SH-SY5Y (cell line): ENCODE data around the gene BRWD1.

ENCODE experiments used
- GATA2 ChIP-seq: IDR thresholded peaks from 2 replicates; pipeline ENCODE4 v1.6.1; 2011; ENCODE audit warnings: mild to moderate bottlenecking, low read depth, low read length
- GATA3 ChIP-seq: IDR thresholded peaks from 2 replicates; pipeline ENCODE4 v1.6.1; 2011; ENCODE audit warnings: low read depth, mild to moderate bottlenecking, low read length, moderate library complexity

DNA sequence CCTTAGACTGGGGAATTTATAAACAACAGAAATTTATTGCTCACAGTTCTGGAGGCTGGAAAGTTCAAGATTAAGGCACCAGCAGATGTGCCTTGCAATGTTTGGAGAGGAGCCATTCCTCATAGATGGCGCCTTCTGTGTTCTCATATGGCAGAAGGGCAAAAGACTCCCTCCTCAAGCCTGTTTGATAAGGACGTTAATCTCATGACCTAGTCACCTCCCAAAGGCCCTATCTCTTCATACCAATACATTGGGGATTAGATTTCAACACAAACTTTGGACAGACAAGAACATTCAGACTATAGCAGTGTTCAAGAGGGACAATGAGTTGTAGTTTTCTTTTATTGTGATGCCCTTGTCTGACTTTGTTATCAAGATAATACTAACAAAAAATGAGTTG, 164.5 kb downstream of the BRWD1 start:
- TF ChIP-seq GATA3, result no peak
- TF ChIP-seq GATA2, result no peak
